SK-N-DZ (cell line): ENCODE results near the gene ACP7.
"Not testable (repeated sequence)": the region's sequence is repeated elsewhere in the genome, so short reads cannot be mapped to it uniquely, and the experiment has no call there.

Source experiments
- DNase-seq: peaks from one replicate; pipeline ENCODE4 v3.0.0-alpha.2; 2015; ENCODE audit warnings: low spot score

Gene ACP7

GRCh38 chr19:39078436-39079200 is 5.5 kb upstream of the ACP7 start:
- no peak for DNase-seq

GRCh38 chr19:39080431-39080830 is 3.7 kb upstream of the ACP7 start:
- no peak for DNase-seq

GRCh38 chr19:39082167-39082566 is 2.0 kb upstream of the ACP7 start:
- DNase-seq, result no peak

GRCh38 chr19:39082745-39083598 is 1.2 kb upstream of the ACP7 start:
- no peak for DNase-seq

GRCh38 chr19:39083599-39083982 is 577 bp upstream of the ACP7 start:
- no peak for DNase-seq

GRCh38 chr19:39084732-39085080 is 538 bp downstream of the ACP7 start:
- DNase-seq, result no peak

- no peak for DNase-seq
Measured at GRCh38 chr19:39085392-39085791, 1.2 kb downstream of the ACP7 start.

- no peak for DNase-seq
Measured at GRCh38 chr19:39086386-39086785, 2.2 kb downstream of the ACP7 start.

- DNase-seq, result no peak
Measured at GRCh38 chr19:39087907-39088686, 3.9 kb downstream of the ACP7 start.

GRCh38 chr19:39090016-39090415 is 5.8 kb downstream of the ACP7 start:
- not testable (repeated sequence) for DNase-seq

- no peak for DNase-seq
Measured at GRCh38 chr19:39090881-39091280, 6.7 kb downstream of the ACP7 start.

GRCh38 chr19:39095799-39096540 is 11.8 kb downstream of the ACP7 start:
- not testable (repeated sequence) for DNase-seq

GRCh38 chr19:39097299-39097698 is 13.1 kb downstream of the ACP7 start:
- no peak for DNase-seq

- DNase-seq, result no peak
Measured at GRCh38 chr19:39097721-39098120, 13.6 kb downstream of the ACP7 start.

- DNase-seq, result no peak
Measured at GRCh38 chr19:39098365-39099269, 14.4 kb downstream of the ACP7 start.

- no peak for DNase-seq
Measured at GRCh38 chr19:39099341-39099740, 15.2 kb downstream of the ACP7 start.

GRCh38 chr19:39100500-39101166 is 16.5 kb downstream of the ACP7 start:
- no peak for DNase-seq

- no peak for DNase-seq
Measured at GRCh38 chr19:39103151-39103550, 19.0 kb downstream of the ACP7 start.

GRCh38 chr19:39104186-39104596 is 20.0 kb downstream of the ACP7 start:
- DNase-seq, result no peak

- no peak for DNase-seq
Measured at GRCh38 chr19:39106194-39106593, 22.0 kb downstream of the ACP7 start.
